ENCODE measurements around the gene ANKRD60. TPM values are rescaled to one million over a fixed set of nuclear protein-coding genes. Genes with fewer than 3 reads are reported as not detected.

The ANKRD60 gene
- total RNA-seq, 2 experiments from 2014 or later, result not detected

- no TSS peak for BruUV-seq (replicated peaks)
- intact Hi-C loops (cut with micrococcal nuclease; ENCODE audit: unreplicated experiment), result no loop called here
- CTCF ChIA-PET (ENCODE audit: unreplicated experiment), result no interaction called here
Observed at GRCh38 chr20:58219342-58219700, 9.1 kb downstream of the ANKRD60 start.

GRCh38 chr20:58218665-58219341, 9.7 kb downstream of the ANKRD60 start:
- Histone ChIP-seq H3K27ac (ENCODE audit: low read depth, low read length, poor library complexity, severe bottlenecking) (no peak overlapping the region), H3K9me3 (ENCODE audit: low read length) (no peaks in the 10 kb centered on the region), H3K79me2 (ENCODE audit: insufficient read depth, low read depth, low read length) (no peaks in the 10 kb centered on the region), H3K4me2 (ENCODE audit: low read length) (no peak overlapping the region), H3K36me3 (ENCODE audit: insufficient read depth, low read length) (no peaks in the 10 kb centered on the region), H2AFZ (ENCODE audit: low read length) (no peak overlapping the region), H4K20me1 (ENCODE audit: insufficient read depth, low read length) (no peaks in the 10 kb centered on the region), H3K4me1 (ENCODE audit: insufficient read depth, low read length, poor library complexity, severe bottlenecking) (no peaks in the 10 kb centered on the region), H3K9me2 (ENCODE audit: insufficient read depth, low read length) (no peaks in the 10 kb centered on the region), H3K4me3 (ENCODE audit: low read depth, low read length, poor library complexity, severe bottlenecking) (no peak overlapping the region)
- CTCF ChIA-PET (ENCODE audit: unreplicated experiment), result no interaction called here
- BruUV-seq (replicated peaks), result no TSS peak
- intact Hi-C loops (cut with micrococcal nuclease; ENCODE audit: unreplicated experiment), result no loop called here
- DNase-seq (ENCODE audit: low spot score), result no peak
- POLR2A ChIA-PET, result no interaction called here
- no peak for TF ChIP-seq EZH2phosphoT487 (IDR thresholded peaks at IDR 0.05; ENCODE audit: borderline replicate concordance, low read depth, low read length)
- TF ChIP-seq, protein P1, sequence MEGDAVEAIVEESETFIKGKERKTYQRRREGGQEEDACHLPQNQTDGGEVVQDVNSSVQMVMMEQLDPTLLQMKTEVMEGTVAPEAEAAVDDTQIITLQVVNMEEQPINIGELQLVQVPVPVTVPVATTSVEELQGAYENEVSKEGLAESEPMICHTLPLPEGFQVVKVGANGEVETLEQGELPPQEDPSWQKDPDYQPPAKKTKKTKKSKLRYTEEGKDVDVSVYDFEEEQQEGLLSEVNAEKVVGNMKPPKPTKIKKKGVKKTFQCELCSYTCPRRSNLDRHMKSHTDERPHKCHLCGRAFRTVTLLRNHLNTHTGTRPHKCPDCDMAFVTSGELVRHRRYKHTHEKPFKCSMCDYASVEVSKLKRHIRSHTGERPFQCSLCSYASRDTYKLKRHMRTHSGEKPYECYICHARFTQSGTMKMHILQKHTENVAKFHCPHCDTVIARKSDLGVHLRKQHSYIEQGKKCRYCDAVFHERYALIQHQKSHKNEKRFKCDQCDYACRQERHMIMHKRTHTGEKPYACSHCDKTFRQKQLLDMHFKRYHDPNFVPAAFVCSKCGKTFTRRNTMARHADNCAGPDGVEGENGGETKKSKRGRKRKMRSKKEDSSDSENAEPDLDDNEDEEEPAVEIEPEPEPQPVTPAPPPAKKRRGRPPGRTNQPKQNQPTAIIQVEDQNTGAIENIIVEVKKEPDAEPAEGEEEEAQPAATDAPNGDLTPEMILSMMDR (conservative IDR thresholded peaks at IDR 0.05; ENCODE audit: low read length), result no peak

More at GRCh38 chr20:58219342-58219700, 9.1 kb downstream of the ANKRD60 start:
- H3K4me1 ChIP-seq (ENCODE audit: insufficient read depth, low read length, poor library complexity, severe bottlenecking), result no peaks in the 10 kb centered on the region
- H3K79me2 ChIP-seq (ENCODE audit: insufficient read depth, low read depth, low read length), result no peaks in the 10 kb centered on the region
- no peaks in the 10 kb centered on the region for H4K20me1 ChIP-seq (ENCODE audit: insufficient read depth, low read length)
- H3K36me3 ChIP-seq (ENCODE audit: insufficient read depth, low read length), result no peaks in the 10 kb centered on the region
- no peak overlapping the region for H2AFZ ChIP-seq (ENCODE audit: low read length)
- POLR2A ChIA-PET, result no interaction called here
- H3K9me3 ChIP-seq (ENCODE audit: low read length), result no peaks in the 10 kb centered on the region
- no peak overlapping the region for H3K27ac ChIP-seq (ENCODE audit: low read depth, low read length, poor library complexity, severe bottlenecking)
- DNase-seq (ENCODE audit: low spot score), result no peak
- H3K9me2 ChIP-seq (ENCODE audit: insufficient read depth, low read length), result no peaks in the 10 kb centered on the region
- no peak overlapping the region for H3K4me2 ChIP-seq (ENCODE audit: low read length)
- no peak for TF ChIP-seq EZH2phosphoT487 (IDR thresholded peaks at IDR 0.05; ENCODE audit: borderline replicate concordance, low read depth, low read length)
- TF ChIP-seq, protein P1 (conservative IDR thresholded peaks at IDR 0.05; ENCODE audit: low read length), result no peak
- H3K4me3 ChIP-seq (ENCODE audit: low read depth, low read length, poor library complexity, severe bottlenecking), result no peak overlapping the region

DNA sequence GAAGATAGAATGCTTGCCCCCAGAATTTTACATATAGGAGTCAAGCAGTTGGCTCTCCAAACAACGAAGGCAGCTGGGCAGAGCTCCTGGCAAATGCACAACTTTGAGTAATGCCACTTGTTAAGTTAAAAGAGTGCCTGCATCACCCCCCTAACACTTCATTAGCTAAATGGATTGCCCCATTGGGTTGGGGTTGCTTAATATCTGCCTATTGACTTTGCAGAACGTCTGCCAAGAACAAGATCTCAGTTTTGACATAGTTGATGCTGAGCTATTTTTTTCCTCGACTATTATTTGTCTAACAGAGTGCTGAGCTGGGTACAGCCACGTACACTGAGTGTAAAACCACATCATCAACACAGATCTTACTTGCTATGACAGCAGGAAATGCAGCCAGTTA, 12.1 kb downstream of the ANKRD60 start:
- POLR2A ChIA-PET, result interaction anchor here (0.8 kb wide), 1 partner anchor 303 kb away, joined by 5 read pairs; no protein-coding TSS in a partner anchor
- no TSS peak for BruUV-seq (replicated peaks)
- no peak overlapping the region for H2AFZ ChIP-seq (ENCODE audit: low read length)
- H3K9me3 ChIP-seq (ENCODE audit: low read length), result no peaks in the 10 kb centered on the region
- no peak overlapping the region for H3K4me3 ChIP-seq (ENCODE audit: low read depth, low read length, poor library complexity, severe bottlenecking)
- no peaks in the 10 kb centered on the region for H3K9me2 ChIP-seq (ENCODE audit: insufficient read depth, low read length)
- H3K4me2 ChIP-seq (ENCODE audit: low read length), result no peak overlapping the region
- TF ChIP-seq, protein P1 (conservative IDR thresholded peaks at IDR 0.05; ENCODE audit: low read length), result no peak
- no peak for TF ChIP-seq EZH2phosphoT487 (IDR thresholded peaks at IDR 0.05; ENCODE audit: borderline replicate concordance, low read depth, low read length)
- H3K36me3 ChIP-seq (ENCODE audit: insufficient read depth, low read length), result no peaks in the 10 kb centered on the region
- no peaks in the 10 kb centered on the region for H3K79me2 ChIP-seq (ENCODE audit: insufficient read depth, low read depth, low read length)
- H4K20me1 ChIP-seq (ENCODE audit: insufficient read depth, low read length), result no peaks in the 10 kb centered on the region
- H3K4me1 ChIP-seq (ENCODE audit: insufficient read depth, low read length, poor library complexity, severe bottlenecking), result no peaks in the 10 kb centered on the region
- DNase-seq (ENCODE audit: low spot score), result no peak
- H3K27ac ChIP-seq (ENCODE audit: low read depth, low read length, poor library complexity, severe bottlenecking), result no peak overlapping the region
- intact Hi-C loops (cut with micrococcal nuclease; ENCODE audit: unreplicated experiment), result no loop called here
- CTCF ChIA-PET (ENCODE audit: unreplicated experiment), result no interaction called here
